ENCODE results near the gene YWHAQ.

Gene YWHAQ

GRCh38 chr2:9630736-9631552 is at the start of gene YWHAQ:
YWHAQ (minus strand) TSS chr2:9630997; CDS start chr2:9630452, 545 bp downstream.
- peak; percentile 99 for DNase-seq (ENCODE audit: low read depth)

- DNase-seq (ENCODE audit: low read depth): no peak
These were observed 49.3 kb upstream of the YWHAQ start for GRCh38 chr2:9680082-9680481.

- DNase-seq (ENCODE audit: low read depth): no peak
These were observed 48.4 kb upstream of the YWHAQ start for GRCh38 chr2:9679218-9679617.

GRCh38 chr2:9678544-9678943 is 47.7 kb upstream of the YWHAQ start:
- DNase-seq (ENCODE audit: low read depth): no peak

GRCh38 chr2:9675415-9676351 is 44.9 kb upstream of the YWHAQ start:
- peak; percentile 96 for DNase-seq (ENCODE audit: low read depth)

- no peak for DNase-seq (ENCODE audit: low read depth)
These were observed 44.2 kb upstream of the YWHAQ start for GRCh38 chr2:9674891-9675414.

GRCh38 chr2:9673914-9674481 is 43.2 kb upstream of the YWHAQ start:
- peak; percentile 24 for DNase-seq (ENCODE audit: low read depth)

- peak; percentile 29 for DNase-seq (ENCODE audit: low read depth)
These were observed 38.0 kb upstream of the YWHAQ start for GRCh38 chr2:9668687-9669345.

- DNase-seq (ENCODE audit: low read depth): no peak
These were observed 37.0 kb upstream of the YWHAQ start for GRCh38 chr2:9667826-9668225.

GRCh38 chr2:9666306-9666705 is 35.5 kb upstream of the YWHAQ start:
- DNase-seq (ENCODE audit: low read depth): peak; percentile 27

- peak; percentile 77 for DNase-seq (ENCODE audit: low read depth)
These were observed 35.1 kb upstream of the YWHAQ start for GRCh38 chr2:9665898-9666297.

- no peak for DNase-seq (ENCODE audit: low read depth)
These were observed 33.6 kb upstream of the YWHAQ start for GRCh38 chr2:9664365-9664764.

GRCh38 chr2:9663008-9663879 is 32.4 kb upstream of the YWHAQ start:
- DNase-seq (ENCODE audit: low read depth): no peak

GRCh38 chr2:9661261-9661660 is 30.5 kb upstream of the YWHAQ start:
- DNase-seq (ENCODE audit: low read depth): no peak

GRCh38 chr2:9660781-9661180 is 30.0 kb upstream of the YWHAQ start:
- DNase-seq (ENCODE audit: low read depth): no peak

GRCh38 chr2:9660154-9660553 is 29.4 kb upstream of the YWHAQ start:
- no peak for DNase-seq (ENCODE audit: low read depth)

- DNase-seq (ENCODE audit: low read depth): peak; percentile 71
These were observed 28.2 kb upstream of the YWHAQ start for GRCh38 chr2:9658972-9659371.

- no peak for DNase-seq (ENCODE audit: low read depth)
These were observed 26.9 kb upstream of the YWHAQ start for GRCh38 chr2:9657731-9658130.

GRCh38 chr2:9657083-9657482 is 26.3 kb upstream of the YWHAQ start:
- DNase-seq (ENCODE audit: low read depth): no peak

GRCh38 chr2:9656270-9656766 is 25.5 kb upstream of the YWHAQ start:
- peak; percentile 98 for DNase-seq (ENCODE audit: low read depth)

Data from iris pigment epithelial cell (primary cell).